HG03520 (cell line): ENCODE data around the gene OR1A1.
"Not testable (repeated sequence)": the region's sequence is repeated elsewhere in the genome, so short reads cannot be mapped to it uniquely, and the experiment has no call there.

ENCODE experiments used
- ATAC-seq: cut with Tn5 transposase; IDR thresholded peaks from one replicate; pipeline ENCODE4 v1.9.1; 2021; ENCODE audit warnings: mild to moderate bottlenecking, moderate library complexity; ENCODE audit not compliant: unreplicated experiment

OR1A1 gene

GRCh38 chr17:3207367-3207766 is at the start of gene OR1A1:
Gene OR1A1 (plus strand): TSS chr17:3207667. CDS start chr17:3215621, 7,954 bp downstream.
- no peak for ATAC-seq

GRCh38 chr17:3167574-3167973 is 39.9 kb upstream of the OR1A1 start:
- ATAC-seq: no peak

GRCh38 chr17:3189961-3190360 is 17.5 kb upstream of the OR1A1 start:
- ATAC-seq: no peak

GRCh38 chr17:3197219-3197618 is 10.2 kb upstream of the OR1A1 start, which contains the start of gene OR1A2:
Gene OR1A2 (plus strand): TSS chr17:3197519. CDS start chr17:3197519, 0 bp downstream.
- no peak for ATAC-seq

DNA sequence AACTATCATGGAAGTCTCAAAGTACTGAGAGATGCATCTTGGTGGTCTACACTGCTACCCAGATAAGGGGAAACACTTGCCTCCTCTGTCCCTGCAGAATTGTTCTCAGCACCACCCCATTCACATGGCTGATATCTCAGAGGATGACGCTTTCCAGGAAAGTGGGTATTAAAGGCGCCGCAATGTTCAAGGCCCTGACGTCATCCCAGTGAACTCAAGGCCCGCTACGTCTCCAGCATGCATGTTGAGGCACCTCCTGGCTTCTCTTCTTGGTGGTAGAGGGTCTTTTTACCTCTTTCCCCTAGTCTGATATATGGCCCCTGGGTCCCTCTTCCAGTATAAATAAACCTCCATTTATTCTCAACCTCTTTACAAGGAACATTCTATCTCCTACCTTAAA is 1.0 kb downstream of the OR1A1 start:
- no peak for ATAC-seq

- ATAC-seq: no peak
Measured at GRCh38 chr17:3213001-3213400, 5.5 kb downstream of the OR1A1 start.

DNA sequence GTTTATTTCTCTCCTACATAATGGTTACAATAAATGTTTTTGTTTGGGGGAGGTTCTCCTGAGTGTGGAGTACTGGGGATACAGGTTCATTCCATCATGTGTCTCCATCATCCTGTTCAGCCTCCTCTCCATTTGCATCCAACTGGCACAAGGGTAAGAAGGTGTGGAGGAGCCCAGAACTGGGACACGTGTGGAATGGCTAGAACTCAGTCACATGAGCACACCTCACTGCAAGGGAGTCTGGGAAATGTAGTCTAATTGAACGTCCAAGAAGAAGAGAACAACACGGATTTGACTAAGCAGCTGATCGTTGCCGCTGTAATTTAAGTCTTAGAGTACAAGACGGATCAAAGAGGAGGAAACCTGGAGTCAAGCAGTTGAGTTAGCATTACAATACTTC is 6.1 kb downstream of the OR1A1 start:
- ATAC-seq: no peak

DNA sequence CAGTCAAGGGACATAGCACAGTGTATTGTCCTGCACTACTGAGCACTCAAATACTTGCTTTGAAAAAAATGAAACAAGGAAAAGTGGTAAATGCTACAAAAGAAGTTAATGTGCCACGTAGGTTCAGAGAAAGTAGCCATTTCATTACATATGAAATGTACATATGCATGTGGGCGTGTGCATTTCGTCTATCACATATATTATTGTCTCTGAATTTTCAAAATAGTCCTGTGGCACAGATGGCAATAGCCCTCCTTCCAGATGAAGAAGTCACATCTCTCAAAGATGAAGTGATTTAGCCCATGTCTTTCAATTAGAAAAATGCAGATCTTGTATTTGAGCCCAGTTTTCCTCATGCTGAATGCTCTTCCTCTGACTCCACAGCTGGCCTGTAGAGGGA is 12.5 kb downstream of the OR1A1 start:
- not testable (repeated sequence) for ATAC-seq

DNA sequence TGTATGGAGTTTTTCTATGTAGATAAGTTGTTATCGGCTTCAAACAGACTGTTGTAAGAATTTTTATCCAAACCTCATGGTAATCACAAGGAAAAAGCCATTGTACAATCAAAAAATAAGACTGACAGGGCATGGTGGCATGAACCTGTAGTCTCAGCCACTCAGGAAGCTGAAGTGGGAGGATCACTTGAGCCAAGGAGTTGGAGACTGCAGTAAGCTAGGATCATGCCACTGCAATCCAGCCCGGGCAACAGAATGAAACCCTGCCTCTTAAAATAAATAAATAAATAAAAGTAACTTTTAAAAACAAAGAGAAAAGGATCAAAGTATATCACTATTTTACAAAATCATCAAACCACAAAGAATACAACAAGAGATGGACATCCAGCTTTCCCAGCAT is 14.4 kb downstream of the OR1A1 start:
- ATAC-seq: no peak

- ATAC-seq: no peak
Measured at GRCh38 chr17:3222505-3222904, 15.0 kb downstream of the OR1A1 start.

DNA sequence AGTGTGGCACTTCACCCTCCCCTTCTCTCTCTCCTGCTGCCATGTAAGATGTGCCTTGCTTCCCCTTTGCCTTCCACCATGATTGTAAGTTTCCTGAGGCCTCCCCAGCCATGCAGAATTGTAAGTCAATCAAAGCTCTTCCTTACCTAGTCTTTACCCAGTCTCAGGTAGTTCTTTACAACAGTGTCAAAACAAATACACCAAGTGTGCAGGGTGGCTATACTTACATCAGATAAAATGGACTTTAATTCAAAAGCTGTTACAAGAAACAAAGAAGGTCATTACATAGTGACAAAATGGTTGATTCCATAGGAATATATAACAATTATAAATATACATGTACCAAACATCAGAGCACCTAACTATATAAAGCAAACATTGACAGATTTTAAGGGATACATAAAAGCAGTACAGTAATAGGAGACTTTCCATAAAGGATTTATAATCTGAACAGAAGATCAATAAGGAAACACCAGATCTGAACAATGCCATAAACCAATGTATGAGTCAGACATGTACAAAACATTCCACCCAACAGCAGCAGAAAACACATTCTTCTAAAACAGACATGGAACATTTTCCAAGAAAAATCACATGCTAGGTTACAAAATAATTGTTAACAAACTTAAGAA is 17.4 kb downstream of the OR1A1 start:
- not testable (repeated sequence) for ATAC-seq

- ATAC-seq: not testable (repeated sequence)
Measured at GRCh38 chr17:3232300-3232699, 24.8 kb downstream of the OR1A1 start.

- ATAC-seq: not testable (repeated sequence)
Measured at GRCh38 chr17:3238685-3239084, 31.2 kb downstream of the OR1A1 start.

GRCh38 chr17:3241044-3241443 is 33.6 kb downstream of the OR1A1 start:
- not testable (repeated sequence) for ATAC-seq

DNA sequence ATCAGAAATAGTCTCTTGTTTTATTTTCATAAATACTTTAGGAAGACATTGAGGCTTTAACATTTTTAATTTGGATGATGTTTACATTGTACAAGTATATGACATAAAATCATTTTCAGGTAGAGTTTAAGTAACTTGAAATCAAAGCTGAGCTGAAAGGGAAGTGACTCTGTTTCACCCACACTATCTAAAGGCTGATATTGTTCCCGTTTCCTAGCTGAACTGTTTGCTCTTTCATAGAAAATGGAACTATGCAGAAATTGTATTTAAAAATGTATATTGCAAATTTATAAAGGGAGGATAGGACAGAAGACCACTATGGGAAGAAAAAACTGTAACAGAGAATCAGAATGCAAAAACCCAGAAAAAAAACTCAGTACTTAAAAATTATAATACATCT is 37.4 kb downstream of the OR1A1 start:
- ATAC-seq: not testable (repeated sequence)

GRCh38 chr17:3249013-3249412 is 41.5 kb downstream of the OR1A1 start:
- ATAC-seq: not testable (repeated sequence)

DNA sequence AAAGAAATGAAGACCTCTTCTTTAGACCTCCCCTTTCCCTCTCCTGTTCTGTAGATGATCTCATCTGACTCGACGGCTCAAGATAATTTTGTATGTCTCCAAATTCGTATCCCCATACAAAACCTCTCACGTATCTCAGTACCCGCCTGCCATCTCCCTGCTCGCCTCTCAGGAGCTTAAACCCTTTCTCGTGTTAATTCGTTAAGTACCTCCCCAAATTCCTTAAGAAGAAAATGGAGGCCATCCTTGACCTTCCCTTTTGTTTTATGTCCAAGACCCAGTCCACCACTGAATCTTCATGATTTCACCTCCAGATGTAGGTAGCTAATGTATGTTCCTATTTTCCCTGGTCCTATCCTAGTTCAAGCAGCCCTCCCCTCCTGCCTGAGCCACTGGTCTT is 49.1 kb downstream of the OR1A1 start:
- no peak for ATAC-seq

- ATAC-seq: no peak
Measured at GRCh38 chr17:3260163-3260562, 52.7 kb downstream of the OR1A1 start.

GRCh38 chr17:3260600-3260999 is 53.1 kb downstream of the OR1A1 start:
- no peak for ATAC-seq
